Body of pancreas (tissue), 4 donors: ENCODE data around the gene MTHFS.

Experiments used
- POLR2A ChIP-seq, 3 donors: fragments of 450-650 bp; IDR thresholded peaks; one replicate each; pipeline ENCODE4 v1.6.1; 2016; ENCODE audit warnings: antibody characterized with exemption in 3 of 3, mild to moderate bottlenecking in 2 of 3
- TF ChIP-seq, protein P1 (sequence below), 7 experiments: fragments of 450-650 bp in 4 of 7; fragments of 200-600 bp in 3 of 7; sonication (generic) in 3 of 7; IDR thresholded peaks; one replicate each; pipeline ENCODE4 v1.5.1; 2016 to 2019; ENCODE audit warnings: antibody characterized with exemption in 7 of 7

DNA sequence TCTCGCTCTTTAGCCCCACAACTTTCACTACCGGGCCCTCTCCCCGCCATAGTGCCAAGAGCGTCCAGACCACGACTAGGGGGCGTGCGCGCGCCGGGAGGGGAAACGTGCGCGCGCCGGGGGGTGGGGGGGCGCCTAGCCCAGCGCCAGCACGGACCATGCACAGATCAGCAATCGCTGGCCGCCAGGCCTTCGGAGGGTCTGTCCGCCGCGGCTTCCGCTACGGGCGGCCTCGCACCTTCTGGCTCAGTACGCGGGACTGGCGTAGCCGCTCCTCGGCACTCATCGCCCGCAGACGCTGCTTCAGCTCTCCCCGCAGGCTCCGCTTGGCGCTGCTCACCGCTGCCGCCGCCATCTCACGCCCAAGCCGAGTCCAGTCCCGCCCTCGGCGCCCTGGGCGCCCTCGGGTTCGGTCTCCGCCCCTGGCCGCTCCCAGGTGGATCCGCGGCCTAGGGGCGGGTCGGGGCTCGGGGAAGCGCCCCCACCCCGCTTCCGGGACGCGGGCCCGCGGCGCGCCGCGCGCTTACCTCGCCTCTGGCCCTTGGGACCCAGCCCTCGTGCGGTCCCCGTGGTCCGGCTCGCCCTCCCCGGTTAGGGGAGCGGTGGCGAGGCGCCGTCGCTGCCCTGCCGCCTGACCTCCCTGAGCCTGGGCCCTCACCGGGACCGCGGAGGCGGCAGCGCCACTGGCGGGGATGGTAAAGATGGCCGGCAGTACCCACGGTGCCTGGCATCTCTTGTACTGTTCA, at the start of gene MTHFS:
- TF ChIP-seq, protein P1, sequence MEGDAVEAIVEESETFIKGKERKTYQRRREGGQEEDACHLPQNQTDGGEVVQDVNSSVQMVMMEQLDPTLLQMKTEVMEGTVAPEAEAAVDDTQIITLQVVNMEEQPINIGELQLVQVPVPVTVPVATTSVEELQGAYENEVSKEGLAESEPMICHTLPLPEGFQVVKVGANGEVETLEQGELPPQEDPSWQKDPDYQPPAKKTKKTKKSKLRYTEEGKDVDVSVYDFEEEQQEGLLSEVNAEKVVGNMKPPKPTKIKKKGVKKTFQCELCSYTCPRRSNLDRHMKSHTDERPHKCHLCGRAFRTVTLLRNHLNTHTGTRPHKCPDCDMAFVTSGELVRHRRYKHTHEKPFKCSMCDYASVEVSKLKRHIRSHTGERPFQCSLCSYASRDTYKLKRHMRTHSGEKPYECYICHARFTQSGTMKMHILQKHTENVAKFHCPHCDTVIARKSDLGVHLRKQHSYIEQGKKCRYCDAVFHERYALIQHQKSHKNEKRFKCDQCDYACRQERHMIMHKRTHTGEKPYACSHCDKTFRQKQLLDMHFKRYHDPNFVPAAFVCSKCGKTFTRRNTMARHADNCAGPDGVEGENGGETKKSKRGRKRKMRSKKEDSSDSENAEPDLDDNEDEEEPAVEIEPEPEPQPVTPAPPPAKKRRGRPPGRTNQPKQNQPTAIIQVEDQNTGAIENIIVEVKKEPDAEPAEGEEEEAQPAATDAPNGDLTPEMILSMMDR (IDR thresholded peaks at IDR 0.05), result peak in 6 of 7 experiments; percentile 13 to 54 (median 36)
- peak; percentile 86 to 91 (median 90) for TF ChIP-seq POLR2A (IDR thresholded peaks at IDR 0.05)
